IMR-90 (cell line): ENCODE results near the gene KDM1A.
"Not testable (repeated sequence)": the region's sequence is repeated elsewhere in the genome, so short reads cannot be mapped to it uniquely, and the experiment has no call there.

Experiments
- ELK1 ChIP-seq: fragments of 150-350 bp; IDR thresholded peaks from 2 replicates; pipeline ENCODE4 v1.6.1; 2016; ENCODE audit warnings: low read depth, mild to moderate bottlenecking, low read length, moderate library complexity, borderline replicate concordance
- MAZ ChIP-seq: IDR thresholded peaks from 2 replicates; pipeline ENCODE4 v1.6.1; 2012; ENCODE audit warnings: low read depth, mild to moderate bottlenecking, low read length, improper control_type of control experiment, moderate library complexity, borderline replicate concordance
- POLR2A ChIP-seq: IDR thresholded peaks from 2 replicates; pipeline ENCODE4 v1.6.1; 2012; ENCODE audit warnings: mild to moderate bottlenecking, low read depth, low read length
- SMC3 ChIP-seq: fragments of 150-350 bp; IDR thresholded peaks from 2 replicates; pipeline ENCODE4 v1.6.1; 2016; ENCODE audit warnings: low read depth, mild to moderate bottlenecking, antibody characterized with exemption, low read length, moderate library complexity

GRCh38 chr1:23010025-23010424 lies 9.2 kb upstream of the KDM1A start:
- not testable (repeated sequence) for TF ChIP-seq POLR2A, SMC3, MAZ, ELK1
